ENCODE data around the gene SAMD8. TPM values are rescaled to one million over a fixed set of nuclear protein-coding genes. Genes with fewer than 3 reads are reported as not detected.

SAMD8 gene
- total RNA-seq, 2 donors from 2014 or later: 19.8 to 42.0 TPM

Other genes with a start within 250 kb of the SAMD8 start
- 100 to 1,000 TPM; 211 to 254 TPM for gene VDAC2, start 99.1 kb downstream of the SAMD8 start, total RNA-seq
- gene COMTD1, start 124.3 kb downstream of the SAMD8 start, total RNA-seq: 10 to 100 TPM; 29.4 to 50.9 TPM

All from activated T-helper 17 cell treated with anti-CD3 and anti-CD28 coated beads, Interleukin-2, amount 50 U/mL, for 72 hours (primary cell).